Adrenal gland (tissue), 5 donors: ENCODE data around the gene MGMT.

Experiments
- POLR2A ChIP-seq, 2 donors: fragments of 450-650 bp; IDR thresholded peaks; one replicate each; pipeline ENCODE4 v1.6.1; 2017; ENCODE audit warnings: antibody characterized with exemption in 2 of 2, mild to moderate bottlenecking in 2 of 2, moderate library complexity in 1 of 2
- TF ChIP-seq, protein P1 (sequence below), 6 experiments: fragments of 450-650 bp in 4 of 6; fragments of 200-600 bp in 2 of 6; sonication (generic) in 1 of 6; IDR thresholded peaks; 1 replicate in 5 of 6; 2 replicates in 1 of 6; pipeline versions ENCODE4 v1.5.1 to v1.8.0; 2016 to 2021; ENCODE audit warnings: antibody characterized with exemption in 6 of 6, mild to moderate bottlenecking in 2 of 6, moderate library complexity in 1 of 6
- donor health status: DM: no; HTN: no; CAD: no.

DNA sequence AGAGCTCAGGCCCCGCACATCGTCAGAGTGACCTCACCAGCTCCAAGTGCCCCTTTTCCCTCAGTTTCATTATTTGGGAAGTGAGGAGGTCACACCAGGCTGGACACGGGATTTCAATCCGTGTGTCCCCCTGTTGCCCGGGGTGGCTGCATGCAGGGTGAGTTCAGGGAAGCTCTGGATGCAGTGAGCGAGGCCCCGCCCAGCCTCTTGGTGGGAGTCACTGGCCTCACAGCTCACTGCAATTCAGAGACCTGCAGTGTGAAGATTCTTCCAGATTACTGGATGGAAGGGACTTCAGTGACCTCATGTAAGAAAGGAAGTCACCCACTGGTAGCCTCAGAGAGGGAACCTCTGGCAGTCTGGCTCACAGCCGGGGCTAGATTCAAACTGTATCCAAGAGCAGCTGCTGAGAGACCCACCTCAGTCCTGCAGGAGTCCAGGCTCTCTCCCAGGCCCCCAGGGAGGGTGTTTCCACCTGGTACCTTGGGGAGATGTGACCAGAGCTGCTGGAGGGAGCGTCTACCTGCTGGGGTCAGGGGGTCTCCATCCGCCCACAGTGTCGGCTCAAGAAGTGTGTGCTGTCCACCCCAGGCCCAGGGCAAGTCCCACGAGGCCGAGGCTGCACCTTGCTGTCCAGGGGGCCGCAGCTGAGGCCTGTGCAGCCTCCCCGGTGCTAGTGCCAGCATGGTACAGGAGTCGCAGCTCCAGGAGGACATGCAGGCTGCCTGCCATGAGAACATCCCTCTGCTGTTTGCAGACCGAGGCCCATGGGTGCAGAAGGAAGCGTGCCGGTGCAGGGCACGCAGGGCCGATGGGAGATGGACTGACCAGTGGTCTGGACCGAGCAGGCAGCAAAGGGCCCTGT is 54.4 kb downstream of the MGMT start:
- no peak for TF ChIP-seq POLR2A (IDR thresholded peaks at IDR 0.05)
- TF ChIP-seq, protein P1, sequence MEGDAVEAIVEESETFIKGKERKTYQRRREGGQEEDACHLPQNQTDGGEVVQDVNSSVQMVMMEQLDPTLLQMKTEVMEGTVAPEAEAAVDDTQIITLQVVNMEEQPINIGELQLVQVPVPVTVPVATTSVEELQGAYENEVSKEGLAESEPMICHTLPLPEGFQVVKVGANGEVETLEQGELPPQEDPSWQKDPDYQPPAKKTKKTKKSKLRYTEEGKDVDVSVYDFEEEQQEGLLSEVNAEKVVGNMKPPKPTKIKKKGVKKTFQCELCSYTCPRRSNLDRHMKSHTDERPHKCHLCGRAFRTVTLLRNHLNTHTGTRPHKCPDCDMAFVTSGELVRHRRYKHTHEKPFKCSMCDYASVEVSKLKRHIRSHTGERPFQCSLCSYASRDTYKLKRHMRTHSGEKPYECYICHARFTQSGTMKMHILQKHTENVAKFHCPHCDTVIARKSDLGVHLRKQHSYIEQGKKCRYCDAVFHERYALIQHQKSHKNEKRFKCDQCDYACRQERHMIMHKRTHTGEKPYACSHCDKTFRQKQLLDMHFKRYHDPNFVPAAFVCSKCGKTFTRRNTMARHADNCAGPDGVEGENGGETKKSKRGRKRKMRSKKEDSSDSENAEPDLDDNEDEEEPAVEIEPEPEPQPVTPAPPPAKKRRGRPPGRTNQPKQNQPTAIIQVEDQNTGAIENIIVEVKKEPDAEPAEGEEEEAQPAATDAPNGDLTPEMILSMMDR (IDR thresholded peaks at IDR 0.05), result no peak
